GM23338 (cell line): ENCODE results near the gene MRPS6. TPM values are rescaled to one million over a fixed set of nuclear protein-coding genes. Genes with fewer than 3 reads are reported as not detected.
A peak's percentile ranks its signal among the peaks of the same experiment; 100 is the strongest.

Experiments
- ATAC-seq: fragments of 200-7000 bp; cut with Tn5 transposase; 3 replicates; pipeline ENCODE4 v1.9.1; 2020
- DNase-seq: peaks from one replicate; pipeline ENCODE4 v3.0.0-alpha.2; 2015; ENCODE audit warnings: low spot score
- H2AFZ ChIP-seq: fragments of 200-600 bp; sonication (generic); 2 replicates; pipeline ENCODE4 v1.8.0; 2016; ENCODE audit warnings: antibody characterized with exemption, mild to moderate bottlenecking, moderate library complexity
- H3F3A ChIP-seq: fragments of 200-600 bp; sonication (generic); replicated peaks from 2 replicates; pipeline ENCODE4 v1.8.0; 2017; ENCODE audit warnings: antibody characterized with exemption, mixed run types, low read depth
- H3K27ac ChIP-seq: fragments of 200-600 bp; sonication (generic); 2 replicates; pipeline ENCODE4 v1.6.1; 2016; ENCODE audit warnings: low read depth
- H3K27me3 ChIP-seq: fragments of 200-600 bp; sonication (generic); 2 replicates; pipeline ENCODE4 v1.8.0; 2016; ENCODE audit warnings: mild to moderate bottlenecking, mixed run types, moderate library complexity; ENCODE audit not compliant: insufficient read depth
- H3K36me3 ChIP-seq: fragments of 200-600 bp; sonication (generic); 2 replicates; pipeline ENCODE4 v1.8.0; 2016; ENCODE audit warnings: mild to moderate bottlenecking; ENCODE audit not compliant: insufficient read depth
- H3K4me1 ChIP-seq: fragments of 200-600 bp; sonication (generic); 2 replicates; pipeline ENCODE4 v1.8.0; 2016; ENCODE audit warnings: mild to moderate bottlenecking, moderate library complexity; ENCODE audit not compliant: insufficient read depth
- H3K4me2 ChIP-seq: fragments of 200-600 bp; sonication (generic); 2 replicates; pipeline ENCODE4 v1.7.1; 2017; ENCODE audit warnings: mixed run types
- H3K4me3 ChIP-seq: fragments of 200-600 bp; sonication (generic); 2 replicates; pipeline ENCODE4 v1.6.1; 2016; ENCODE audit warnings: mixed run types
- H3K79me2 ChIP-seq: fragments of 200-600 bp; sonication (generic); replicated peaks from 2 replicates; pipeline ENCODE4 v1.8.0; 2017; ENCODE audit warnings: mild to moderate bottlenecking; ENCODE audit not compliant: insufficient read depth
- H3K9me2 ChIP-seq: fragments of 200-600 bp; sonication (generic); 2 replicates; pipeline ENCODE4 v1.8.0; 2017; ENCODE audit not compliant: insufficient read depth
- H4K20me1 ChIP-seq: fragments of 200-600 bp; sonication (generic); replicated peaks from 2 replicates; pipeline ENCODE4 v1.8.0; 2017; ENCODE audit warnings: mild to moderate bottlenecking; ENCODE audit not compliant: insufficient read depth
- H3K27ac Mint-ChIP-seq: 2 replicates; pipeline ENCODE4 v1.8.0; 2020; ENCODE audit warnings: inconsistent platforms, mild to moderate bottlenecking, moderate library complexity, mixed read lengths
- H3K27me3 Mint-ChIP-seq: 3 replicates; pipeline ENCODE4 v1.8.0; 2022; ENCODE audit warnings: low read depth, mild to moderate bottlenecking, moderate library complexity, mixed read lengths, inconsistent platforms; ENCODE audit not compliant: insufficient read depth, poor library complexity
- H3K36me3 Mint-ChIP-seq: 3 replicates; pipeline ENCODE4 v1.8.0; 2021; ENCODE audit warnings: low read depth, mild to moderate bottlenecking, inconsistent platforms, moderate library complexity, mixed read lengths
- H3K4me1 Mint-ChIP-seq: 3 replicates; pipeline ENCODE4 v1.8.0; 2020; ENCODE audit warnings: mild to moderate bottlenecking, inconsistent platforms, mixed read lengths
- H3K4me3 Mint-ChIP-seq: 3 replicates; pipeline ENCODE4 v1.8.0; 2021; ENCODE audit warnings: moderate library complexity, mild to moderate bottlenecking, inconsistent platforms, mixed read lengths
- H3K9me3 Mint-ChIP-seq: 3 replicates; pipeline ENCODE4 v1.8.0; 2020; ENCODE audit warnings: moderate library complexity, mild to moderate bottlenecking, inconsistent platforms, mixed read lengths
- CREB1 ChIP-seq: fragments of 250-450 bp; sonication (Bioruptor Pico); IDR thresholded peaks from 2 replicates; pipeline ENCODE4 v1.5.0; 2020; ENCODE audit warnings: low read depth, mild to moderate bottlenecking, moderate library complexity
- CTCF ChIP-seq, 2 experiments: fragments of 200-600 bp in 1 of 2; sonication (generic) in 1 of 2; conservative IDR thresholded peaks; 2 replicates each; pipeline versions ENCODE4 v1.5.1 to v1.6.1; 2016 to 2017; ENCODE audit warnings: antibody characterized with exemption in 2 of 2, low read depth in 2 of 2, mild to moderate bottlenecking in 2 of 2, moderate library complexity in 1 of 2
- ETS1 ChIP-seq: IDR thresholded peaks from 2 replicates; pipeline ENCODE4 v1.6.1; 2016; ENCODE audit warnings: antibody characterized with exemption
- EZH2phosphoT487 ChIP-seq: fragments of 200-600 bp; sonication (generic); IDR thresholded peaks from one replicate; pipeline ENCODE4 v1.8.1; 2018; ENCODE audit warnings: antibody characterized with exemption; ENCODE audit not compliant: unreplicated experiment
- NANOG ChIP-seq: IDR thresholded peaks from 2 replicates; pipeline ENCODE4 v1.6.1; 2016; ENCODE audit warnings: antibody characterized with exemption, borderline replicate concordance
- POLR2AphosphoS5 ChIP-seq: IDR thresholded peaks from 2 replicates; pipeline ENCODE4 v1.6.1; 2016; ENCODE audit warnings: antibody characterized with exemption, low read depth
- STAT1 ChIP-seq: IDR thresholded peaks from one replicate; pipeline ENCODE4 v1.6.1; 2016; ENCODE audit warnings: antibody characterized with exemption; ENCODE audit not compliant: unreplicated experiment
- ZNF114 ChIP-seq: fragments of 250-450 bp; sonication (Bioruptor Pico); IDR thresholded peaks from 2 replicates; pipeline ENCODE4 v1.5.0; 2020; ENCODE audit warnings: mild to moderate bottlenecking, moderate library complexity
- polyA plus RNA-seq: library from polyadenylated mRNA; unstranded; fragments of >200 nt; fragmentation: Nextera tagmentation; extraction: Ambion mirVana; gene quantifications from 2 replicates; pipeline ENCODE4 v1.2.1, GENCODE V29; 2016
- total RNA-seq: library from RNA; depleted of rRNA; stranded (reverse); fragments of >200 nt; shearing (Covaris generic); gene quantifications from 2 replicates; pipeline ENCODE4 v1.2.3, GENCODE V29; 2014
- TF ChIP-seq, protein P1 (sequence below): IDR thresholded peaks from one replicate; pipeline ENCODE4 v1.6.1; 2018; ENCODE audit warnings: antibody characterized with exemption; ENCODE audit not compliant: unreplicated experiment

MRPS6 gene
- total and polyA plus RNA-seq, 2 experiments from 2014 or later: 80.5 to 242 TPM

- Mint-ChIP-seq H3K4me1 (peaks cover 23% of the 10 kb centered on the region), H3K9me3 (no peaks in the 10 kb centered on the region), H3K36me3 (peaks cover 27% of the 10 kb centered on the region), H3K27ac (no peak overlapping the region), H3K27me3 (no peaks in the 10 kb centered on the region), H3K4me3 (no peak overlapping the region)
- H4K20me1 ChIP-seq: peaks cover 58% of the 10 kb centered on the region
- H3K4me1 ChIP-seq: peaks cover 24% of the 10 kb centered on the region
- peak overlapping the region; percentile 68; the same call in 1 of the 2 replicates for H3K27ac ChIP-seq
- peak; percentile 77 for ATAC-seq
- no peak for TF ChIP-seq ETS1
- TF ChIP-seq CTCF (conservative IDR thresholded peaks at IDR 0.05; ENCODE audit: low read depth in 2 of 2): no peak
- no peak for TF ChIP-seq STAT1
- TF ChIP-seq POLR2AphosphoS5: no peak
- no peak for TF ChIP-seq ZNF114
- no peaks in the 10 kb centered on the region for H3F3A ChIP-seq
- DNase-seq: peak; percentile 30
- H3K4me2 ChIP-seq: no peak overlapping the region
- H3K9me2 ChIP-seq: no peaks in the 10 kb centered on the region
- peaks cover 8% of the 10 kb centered on the region; the same call in 1 of the 2 replicates for H3K36me3 ChIP-seq
- H3K27me3 ChIP-seq: no peaks in the 10 kb centered on the region
- peaks cover 99% of the 10 kb centered on the region for H3K79me2 ChIP-seq
- no peak overlapping the region for H2AFZ ChIP-seq
- no peak overlapping the region for H3K4me3 ChIP-seq
Observed at GRCh38 chr21:34092262-34092921, 19.0 kb downstream of the MRPS6 start.

DNA sequence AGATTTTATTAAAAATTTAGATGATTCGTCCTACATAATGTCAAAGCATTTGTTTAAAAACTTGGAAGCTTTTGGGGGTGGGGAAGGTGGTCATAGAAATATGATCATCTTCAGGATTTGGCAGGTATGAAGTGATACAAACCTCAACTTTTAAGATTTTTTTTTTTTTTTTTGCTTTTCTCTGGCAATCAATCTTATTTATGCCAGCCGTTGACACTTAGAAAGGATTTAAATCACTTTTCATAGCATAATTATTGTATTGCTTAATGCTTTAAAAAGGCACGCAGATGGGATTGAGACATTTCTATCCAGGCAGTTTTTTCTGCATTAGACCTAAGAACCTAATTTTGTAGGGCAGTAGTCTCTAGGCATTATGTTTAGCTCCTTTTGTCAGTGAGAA is 19.7 kb downstream of the MRPS6 start:
- ATAC-seq (no peak), DNase-seq (no peak)
- H3K4me3 ChIP-seq: no peak overlapping the region
- H3K4me1 ChIP-seq: peaks cover 24% of the 10 kb centered on the region
- Mint-ChIP-seq H3K4me3 (no peak overlapping the region), H3K36me3 (peaks cover 27% of the 10 kb centered on the region), H3K27ac (no peak overlapping the region), H3K4me1 (peaks cover 23% of the 10 kb centered on the region), H3K27me3 (no peaks in the 10 kb centered on the region), H3K9me3 (no peaks in the 10 kb centered on the region)
- H2AFZ ChIP-seq: no peak overlapping the region
- H3K27ac ChIP-seq: peak overlapping the region; percentile 68; the same call in 1 of the 2 replicates
- H3K79me2 ChIP-seq: peaks cover 99% of the 10 kb centered on the region
- peaks cover 58% of the 10 kb centered on the region for H4K20me1 ChIP-seq
- no peak overlapping the region for H3K4me2 ChIP-seq
- peaks cover 8% of the 10 kb centered on the region; the same call in 1 of the 2 replicates for H3K36me3 ChIP-seq
- no peaks in the 10 kb centered on the region for H3K27me3 ChIP-seq
- H3K9me2 ChIP-seq: no peaks in the 10 kb centered on the region
- H3F3A ChIP-seq: no peaks in the 10 kb centered on the region
- no peak for TF ChIP-seq CREB1
- TF ChIP-seq EZH2phosphoT487: no peak
- no peak for TF ChIP-seq STAT1
- TF ChIP-seq NANOG: no peak
- TF ChIP-seq, protein P1, sequence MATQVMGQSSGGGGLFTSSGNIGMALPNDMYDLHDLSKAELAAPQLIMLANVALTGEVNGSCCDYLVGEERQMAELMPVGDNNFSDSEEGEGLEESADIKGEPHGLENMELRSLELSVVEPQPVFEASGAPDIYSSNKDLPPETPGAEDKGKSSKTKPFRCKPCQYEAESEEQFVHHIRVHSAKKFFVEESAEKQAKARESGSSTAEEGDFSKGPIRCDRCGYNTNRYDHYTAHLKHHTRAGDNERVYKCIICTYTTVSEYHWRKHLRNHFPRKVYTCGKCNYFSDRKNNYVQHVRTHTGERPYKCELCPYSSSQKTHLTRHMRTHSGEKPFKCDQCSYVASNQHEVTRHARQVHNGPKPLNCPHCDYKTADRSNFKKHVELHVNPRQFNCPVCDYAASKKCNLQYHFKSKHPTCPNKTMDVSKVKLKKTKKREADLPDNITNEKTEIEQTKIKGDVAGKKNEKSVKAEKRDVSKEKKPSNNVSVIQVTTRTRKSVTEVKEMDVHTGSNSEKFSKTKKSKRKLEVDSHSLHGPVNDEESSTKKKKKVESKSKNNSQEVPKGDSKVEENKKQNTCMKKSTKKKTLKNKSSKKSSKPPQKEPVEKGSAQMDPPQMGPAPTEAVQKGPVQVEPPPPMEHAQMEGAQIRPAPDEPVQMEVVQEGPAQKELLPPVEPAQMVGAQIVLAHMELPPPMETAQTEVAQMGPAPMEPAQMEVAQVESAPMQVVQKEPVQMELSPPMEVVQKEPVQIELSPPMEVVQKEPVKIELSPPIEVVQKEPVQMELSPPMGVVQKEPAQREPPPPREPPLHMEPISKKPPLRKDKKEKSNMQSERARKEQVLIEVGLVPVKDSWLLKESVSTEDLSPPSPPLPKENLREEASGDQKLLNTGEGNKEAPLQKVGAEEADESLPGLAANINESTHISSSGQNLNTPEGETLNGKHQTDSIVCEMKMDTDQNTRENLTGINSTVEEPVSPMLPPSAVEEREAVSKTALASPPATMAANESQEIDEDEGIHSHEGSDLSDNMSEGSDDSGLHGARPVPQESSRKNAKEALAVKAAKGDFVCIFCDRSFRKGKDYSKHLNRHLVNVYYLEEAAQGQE: no peak
- no peak for TF ChIP-seq ZNF114
- no peak for TF ChIP-seq ETS1
